KBM-7 (cell line): ENCODE results near the gene FARP2.
"Not testable (repeated sequence)": the region's sequence is repeated elsewhere in the genome, so short reads cannot be mapped to it uniquely, and the experiment has no call there.

Experiments used
- DNase-seq: peaks from one replicate; pipeline ENCODE4 v3.0.0-alpha.2; 2015
- in situ Hi-C: fragments of 300-500 bp; cut with MboI; formaldehyde crosslinking; loops from 2 replicates; pipeline ENCODE4 v1.14.3; 2020; ENCODE audit warnings: low sequenced_read_pairs, low pct_unique_long_range_greater_than_20kb, mixed read lengths

FARP2 gene, protein sequence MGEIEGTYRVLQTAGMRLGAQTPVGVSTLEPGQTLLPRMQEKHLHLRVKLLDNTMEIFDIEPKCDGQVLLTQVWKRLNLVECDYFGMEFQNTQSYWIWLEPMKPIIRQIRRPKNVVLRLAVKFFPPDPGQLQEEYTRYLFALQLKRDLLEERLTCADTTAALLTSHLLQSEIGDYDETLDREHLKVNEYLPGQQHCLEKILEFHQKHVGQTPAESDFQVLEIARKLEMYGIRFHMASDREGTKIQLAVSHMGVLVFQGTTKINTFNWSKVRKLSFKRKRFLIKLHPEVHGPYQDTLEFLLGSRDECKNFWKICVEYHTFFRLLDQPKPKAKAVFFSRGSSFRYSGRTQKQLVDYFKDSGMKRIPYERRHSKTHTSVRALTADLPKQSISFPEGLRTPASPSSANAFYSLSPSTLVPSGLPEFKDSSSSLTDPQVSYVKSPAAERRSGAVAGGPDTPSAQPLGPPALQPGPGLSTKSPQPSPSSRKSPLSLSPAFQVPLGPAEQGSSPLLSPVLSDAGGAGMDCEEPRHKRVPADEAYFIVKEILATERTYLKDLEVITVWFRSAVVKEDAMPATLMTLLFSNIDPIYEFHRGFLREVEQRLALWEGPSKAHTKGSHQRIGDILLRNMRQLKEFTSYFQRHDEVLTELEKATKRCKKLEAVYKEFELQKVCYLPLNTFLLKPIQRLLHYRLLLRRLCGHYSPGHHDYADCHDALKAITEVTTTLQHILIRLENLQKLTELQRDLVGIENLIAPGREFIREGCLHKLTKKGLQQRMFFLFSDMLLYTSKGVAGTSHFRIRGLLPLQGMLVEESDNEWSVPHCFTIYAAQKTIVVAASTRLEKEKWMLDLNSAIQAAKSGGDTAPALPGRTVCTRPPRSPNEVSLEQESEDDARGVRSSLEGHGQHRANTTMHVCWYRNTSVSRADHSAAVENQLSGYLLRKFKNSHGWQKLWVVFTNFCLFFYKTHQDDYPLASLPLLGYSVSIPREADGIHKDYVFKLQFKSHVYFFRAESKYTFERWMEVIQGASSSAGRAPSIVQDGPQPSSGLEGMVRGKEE

DNA sequence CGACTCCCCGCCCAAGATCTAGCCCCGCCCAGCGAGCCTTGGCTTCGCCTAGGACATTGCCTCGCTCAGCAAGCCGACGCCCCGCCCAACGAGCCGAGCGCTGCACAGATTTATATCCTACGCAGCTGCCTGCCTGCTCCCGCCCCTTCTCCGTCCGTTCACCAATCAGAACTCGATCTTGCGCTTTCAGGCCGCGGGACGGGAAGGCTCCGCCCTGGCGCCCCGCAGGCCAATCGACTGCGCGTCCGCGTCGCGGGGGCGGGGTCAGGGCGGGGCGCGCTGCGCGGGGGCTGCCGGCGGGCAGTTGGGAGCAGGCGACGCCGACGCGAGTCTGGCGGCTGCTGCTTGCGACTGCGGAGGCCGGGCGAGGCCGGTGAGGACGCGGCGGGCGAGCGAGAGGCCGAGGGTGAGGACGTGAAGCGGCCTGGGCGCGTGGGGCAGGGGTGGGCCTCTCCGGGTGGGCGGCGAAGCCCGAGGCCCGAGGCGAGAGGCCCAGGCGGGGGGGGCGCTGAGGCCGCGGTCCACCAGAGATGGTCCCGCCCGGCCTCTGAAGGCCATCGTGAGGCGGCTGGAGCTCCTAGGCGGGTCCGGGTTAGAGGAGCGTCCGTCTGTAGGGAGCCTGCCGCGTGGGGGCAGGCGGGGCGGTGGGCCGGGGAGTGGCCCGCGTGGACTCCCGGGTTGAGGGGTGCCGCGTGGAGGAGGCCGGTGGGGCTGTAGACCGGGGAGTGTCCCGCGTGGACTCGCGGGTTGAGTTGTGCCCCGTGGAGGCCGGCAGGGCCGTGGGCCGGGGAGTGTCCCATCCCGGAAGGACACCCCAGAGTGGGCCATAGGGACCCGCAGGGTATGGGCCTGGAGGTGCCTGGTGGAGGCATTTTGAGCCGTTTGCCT lies at the start of gene FARP2:
Gene FARP2, plus strand, starts transcription at position 303 of the 888 bp plus-strand sequence. CDS start 16,823 bp downstream, outside the sequence.
- in situ Hi-C loops: no loop called here
- DNase-seq: peak; percentile 96

DNA sequence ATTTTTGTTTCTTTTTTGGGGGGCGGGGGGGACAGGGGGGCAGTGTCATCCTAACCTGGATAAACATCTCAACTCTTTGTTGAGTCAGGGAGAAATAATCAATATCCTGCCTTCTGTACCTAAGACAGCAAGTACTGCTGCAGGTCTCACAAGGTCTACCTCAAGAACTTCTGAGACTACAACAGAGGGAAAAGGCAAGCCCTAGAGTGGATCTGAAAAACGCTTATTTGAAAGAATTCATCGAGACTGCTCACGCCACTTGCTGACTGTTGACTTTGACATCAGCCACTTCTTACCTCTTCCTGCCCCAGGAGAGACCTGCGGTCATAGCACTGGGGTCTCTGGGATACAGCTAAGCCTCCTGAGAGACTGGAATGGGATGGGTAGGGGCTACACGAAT lies 49.0 kb upstream of the FARP2 start:
- in situ Hi-C loops: no loop called here
- no peak for DNase-seq

- in situ Hi-C loops: no loop called here
- no peak for DNase-seq
Measured at GRCh38 chr2:241308267-241308666, 47.8 kb upstream of the FARP2 start.

DNA sequence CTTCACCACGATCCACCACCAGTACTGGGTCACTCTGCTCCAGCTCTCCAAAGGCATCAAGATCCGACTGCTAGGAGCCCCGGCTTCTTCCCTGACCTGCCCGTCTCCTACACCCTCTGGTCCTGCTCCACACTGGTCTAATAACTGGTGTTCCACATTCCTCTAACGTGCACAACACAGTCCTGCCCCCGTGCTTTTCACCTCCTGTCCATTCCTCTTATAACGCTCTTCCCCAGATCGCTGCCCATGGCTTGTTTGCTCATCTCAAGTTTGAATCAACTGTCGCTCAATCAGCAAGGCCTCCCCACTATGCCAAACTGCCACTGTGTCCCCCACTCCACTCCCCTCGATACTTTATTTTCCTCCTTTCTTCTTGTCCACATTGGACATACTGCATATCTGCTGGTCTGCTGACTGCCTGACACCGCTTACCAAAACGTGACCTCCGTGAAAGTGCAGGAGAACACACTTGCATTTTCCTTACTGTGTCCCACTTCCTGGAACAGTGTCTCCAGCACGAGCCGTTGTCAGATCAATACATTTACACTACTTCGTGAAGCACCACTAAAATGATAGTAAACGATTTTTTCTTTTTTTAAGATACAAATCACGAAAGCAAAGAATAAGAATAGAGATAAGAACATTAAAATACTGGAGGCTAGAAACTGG lies 47.1 kb upstream of the FARP2 start:
- in situ Hi-C loops: no loop called here
- no peak for DNase-seq

DNA sequence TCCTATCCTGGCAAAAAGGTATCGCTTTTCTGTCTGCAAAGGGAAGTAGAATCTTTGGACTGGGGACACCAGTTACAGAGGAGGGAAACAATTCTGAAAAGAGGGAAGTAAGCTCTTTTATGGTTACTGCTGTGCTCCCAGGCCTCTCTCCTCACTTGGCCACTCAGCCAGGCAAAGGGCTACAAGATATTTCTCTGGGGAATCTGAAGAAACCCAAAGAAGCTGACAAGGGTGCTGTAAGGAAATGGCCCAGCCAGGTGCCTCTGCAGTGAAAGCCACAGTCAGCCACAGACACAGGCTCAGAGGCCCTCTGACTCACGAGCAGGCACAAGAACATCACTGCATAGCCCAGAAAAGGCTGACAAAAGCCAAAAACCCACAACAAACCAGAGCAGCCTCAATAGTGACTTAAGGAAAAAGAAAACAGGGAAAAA lies 46.4 kb upstream of the FARP2 start:
- in situ Hi-C loops: no loop called here
- peak; percentile 87 for DNase-seq

DNA sequence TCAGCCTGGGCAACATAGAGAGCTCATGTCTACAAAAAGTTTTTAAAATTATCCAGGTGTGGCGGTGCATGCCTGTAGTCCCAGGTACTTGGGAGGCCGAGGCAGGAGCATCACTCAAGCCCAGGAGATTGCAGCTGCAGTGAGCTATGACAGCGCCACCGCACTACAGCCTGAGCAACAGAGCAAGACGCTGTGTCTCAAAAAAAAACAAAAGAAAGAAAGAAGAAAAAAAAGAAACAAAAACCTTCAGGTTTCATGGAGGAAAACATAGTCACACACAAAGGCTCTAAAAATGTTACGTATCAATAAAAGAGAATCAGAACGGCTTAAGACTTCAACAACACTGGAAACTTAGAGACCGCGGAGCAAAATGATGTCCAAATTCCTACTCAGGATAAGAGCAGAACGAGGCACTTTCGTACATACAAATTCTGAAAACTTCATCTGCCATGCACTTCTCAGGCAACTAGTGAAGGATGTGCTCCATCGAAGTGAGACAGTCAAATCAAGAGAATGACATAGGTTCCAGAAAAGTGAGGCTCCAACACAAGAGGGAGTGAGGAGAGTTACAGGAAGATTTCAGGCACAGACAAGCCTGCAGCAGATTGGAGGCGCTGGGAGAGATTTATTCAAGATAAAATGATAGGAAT lies 45.0 kb upstream of the FARP2 start:
- in situ Hi-C loops: no loop called here
- no peak for DNase-seq

GRCh38 chr2:241312082-241312481 lies 44.0 kb upstream of the FARP2 start:
- in situ Hi-C loops: no loop called here
- no peak for DNase-seq

- in situ Hi-C loops: no loop called here
- no peak for DNase-seq
Measured at GRCh38 chr2:241313543-241314095, 42.5 kb upstream of the FARP2 start.

DNA sequence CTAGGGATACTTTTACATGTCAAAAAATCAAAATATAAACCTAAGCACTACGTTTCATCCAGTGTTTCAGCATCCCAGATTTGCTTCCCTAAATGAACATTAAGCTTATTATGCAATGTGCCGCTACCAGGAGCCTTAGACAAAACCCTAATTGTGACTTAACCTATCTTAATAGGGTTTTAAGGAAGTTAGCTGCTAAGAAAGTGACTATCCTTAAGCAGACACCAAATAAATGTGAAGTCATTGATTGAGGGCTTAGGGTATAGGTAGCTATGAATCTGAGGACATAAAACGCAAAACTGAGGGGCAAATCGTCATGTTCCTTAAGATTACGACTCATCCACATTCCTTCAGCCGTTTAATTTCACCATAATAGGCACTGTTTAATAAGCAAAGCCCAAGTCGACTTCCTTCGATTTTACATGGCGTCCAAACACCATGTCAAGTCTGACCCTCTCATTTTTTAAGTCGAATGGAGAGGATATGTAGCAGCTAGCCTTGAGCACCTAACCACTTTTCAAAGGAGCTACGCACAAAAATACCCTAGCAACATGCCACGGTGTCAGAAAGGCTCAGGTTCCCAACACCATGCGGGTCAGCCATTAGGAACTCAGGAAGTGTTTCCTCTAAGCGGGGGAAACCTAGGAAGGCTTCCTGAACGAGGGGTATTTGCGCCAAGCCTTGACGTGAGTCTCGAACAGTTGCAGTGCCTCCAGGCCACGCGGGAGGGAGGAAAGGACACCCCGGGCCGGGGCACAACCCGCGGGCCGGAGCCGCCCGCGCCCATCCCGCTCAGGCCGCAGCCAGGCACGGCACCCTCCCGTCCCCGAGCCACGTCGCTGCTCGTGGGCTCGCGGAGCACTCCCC lies 41.6 kb upstream of the FARP2 start:
- DNase-seq: peak; percentile 48
- in situ Hi-C loops: no loop called here

DNA sequence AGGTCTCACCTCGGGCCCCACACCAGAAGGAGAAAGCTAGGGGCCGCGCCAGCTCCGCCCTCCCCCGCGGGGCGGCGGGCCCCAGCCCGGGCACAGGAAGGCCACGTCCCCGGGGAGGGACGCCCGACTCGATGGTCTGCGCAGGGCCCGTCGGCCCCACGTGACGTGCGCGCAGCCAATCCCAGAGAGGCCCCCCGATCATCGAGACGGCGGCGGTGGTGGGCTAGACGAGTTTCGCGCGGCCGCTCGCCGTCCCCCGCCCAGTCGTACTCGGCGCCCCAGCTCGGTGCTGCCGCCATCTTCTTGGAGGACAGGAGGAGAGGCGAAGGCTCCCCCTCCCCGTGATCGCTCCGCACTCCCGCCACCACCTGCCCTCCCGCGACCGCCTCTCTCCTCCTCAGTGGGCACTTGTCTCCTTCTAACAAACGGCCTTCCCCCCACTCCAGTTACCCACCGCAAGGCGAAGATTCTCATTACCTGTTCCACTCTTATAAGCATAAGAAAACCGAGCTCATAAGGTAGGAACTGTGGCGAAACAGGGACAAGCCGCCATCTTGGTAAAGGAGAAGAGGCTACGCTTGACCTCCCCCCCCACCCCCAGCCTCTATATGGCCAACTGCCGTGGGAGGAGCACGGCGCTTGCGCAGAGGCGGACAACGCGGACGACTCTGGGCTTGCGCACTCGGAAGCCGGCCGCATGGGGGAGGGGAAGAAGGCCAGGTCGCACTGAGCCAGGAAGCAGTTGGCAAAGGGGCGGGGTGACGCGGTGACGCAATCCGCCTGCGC lies 40.8 kb upstream of the FARP2 start, which contains the start of gene HDLBP:
Gene HDLBP, minus strand, starts transcription at position 580 of the 786 bp plus-strand sequence. CDS start 48,803 bp downstream, outside the sequence.
- DNase-seq: peak; percentile 99
- in situ Hi-C loops: no loop called here

DNA sequence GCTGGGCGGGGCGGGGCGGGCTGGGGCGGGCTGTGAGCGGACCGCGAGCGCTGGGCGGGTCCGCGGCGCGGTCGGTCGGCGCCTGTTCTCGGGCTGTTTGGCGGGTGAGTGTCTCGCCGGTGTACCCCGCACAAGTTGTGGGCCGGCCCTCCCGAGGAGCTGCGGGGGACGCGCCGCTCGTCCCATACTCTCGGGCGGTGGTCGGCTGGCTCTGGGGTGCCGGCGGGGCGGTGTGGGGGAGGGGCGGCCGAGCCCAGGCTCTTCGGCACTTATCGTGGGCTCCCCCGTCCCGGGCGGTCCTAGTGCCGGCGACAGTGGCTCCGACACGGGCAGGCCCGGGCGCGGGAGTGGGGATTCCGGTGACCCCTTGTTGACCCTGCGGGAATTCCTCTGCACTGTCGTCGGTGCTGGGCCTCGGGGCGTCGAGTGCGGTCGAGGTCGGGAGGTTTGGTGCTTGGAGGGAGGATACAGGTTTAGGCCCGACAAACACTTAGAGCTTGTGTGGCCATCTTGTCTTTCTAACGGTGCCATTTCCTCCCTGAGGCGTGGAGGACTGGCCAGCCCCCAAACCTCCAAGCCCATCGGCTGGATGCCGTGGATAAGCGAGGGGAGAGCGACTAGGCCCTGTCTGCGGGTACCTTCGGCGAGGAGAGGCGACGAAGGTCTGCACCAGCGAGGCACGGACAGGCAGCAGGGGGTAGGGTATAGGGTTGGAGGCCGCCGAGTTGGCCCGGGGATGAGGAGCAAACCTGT lies 40.0 kb upstream of the FARP2 start, which contains the start of gene SEPTIN2:
Gene SEPTIN2, plus strand, starts transcription at position 47 of the 753 bp plus-strand sequence. CDS start 8,308 bp downstream, outside the sequence.
- DNase-seq: peak; percentile 80
- in situ Hi-C loops: no loop called here

GRCh38 chr2:241316825-241317224 lies 39.3 kb upstream of the FARP2 start:
- no peak for DNase-seq
- in situ Hi-C loops: no loop called here

- peak; percentile 62 for DNase-seq
Measured at GRCh38 chr2:241317391-241317790, 38.7 kb upstream of the FARP2 start.

GRCh38 chr2:241318830-241319229 lies 37.3 kb upstream of the FARP2 start:
- DNase-seq, in situ Hi-C loops: not testable (repeated sequence)

More at GRCh38 chr2:241317391-241317790, 38.7 kb upstream of the FARP2 start:
- in situ Hi-C loops: no loop called here

DNA sequence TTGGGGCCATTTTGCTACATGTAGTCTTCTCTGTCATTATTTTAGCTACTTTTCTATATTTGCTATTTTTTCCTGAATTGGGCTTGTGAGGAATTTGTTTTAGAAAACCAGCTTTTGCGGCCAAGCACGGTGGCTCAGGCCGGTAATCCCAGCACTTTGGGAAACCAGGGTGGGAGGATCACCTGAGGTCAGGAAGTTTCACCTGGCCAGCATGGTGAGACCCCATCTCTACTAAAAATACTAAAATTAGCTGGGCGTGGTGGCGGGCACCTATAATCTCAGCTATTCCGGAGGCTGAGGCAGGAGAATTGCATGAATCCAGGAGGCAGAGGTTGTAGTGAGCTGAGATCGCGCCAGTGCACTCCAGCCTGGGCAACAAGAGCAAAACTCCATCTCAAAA lies 35.7 kb upstream of the FARP2 start:
- in situ Hi-C loops: no loop called here
- DNase-seq: no peak
